Mammary epithelial cell (primary cell): ENCODE results near the gene PNISR.

ENCODE experiments used
- EZH2 ChIP-seq: IDR thresholded peaks from 2 replicates; pipeline ENCODE4 v1.6.1; 2012; ENCODE audit warnings: low read length, inconsistent platforms, borderline replicate concordance
- TF ChIP-seq, protein P1 (sequence below), 2 donors: IDR thresholded peaks in 1 of 2; conservative IDR thresholded peaks in 1 of 2; 2 replicates each; pipeline ENCODE4 v1.5.1; 2011 to 2012; ENCODE audit warnings: inconsistent platforms in 2 of 2, low read length in 2 of 2, mild to moderate bottlenecking in 2 of 2, control low read depth in 1 of 2, low read depth in 1 of 2; ENCODE audit not compliant: insufficient read depth in 1 of 2; ENCODE audit errors: extremely low read depth in 1 of 2

- TF ChIP-seq, protein P1, sequence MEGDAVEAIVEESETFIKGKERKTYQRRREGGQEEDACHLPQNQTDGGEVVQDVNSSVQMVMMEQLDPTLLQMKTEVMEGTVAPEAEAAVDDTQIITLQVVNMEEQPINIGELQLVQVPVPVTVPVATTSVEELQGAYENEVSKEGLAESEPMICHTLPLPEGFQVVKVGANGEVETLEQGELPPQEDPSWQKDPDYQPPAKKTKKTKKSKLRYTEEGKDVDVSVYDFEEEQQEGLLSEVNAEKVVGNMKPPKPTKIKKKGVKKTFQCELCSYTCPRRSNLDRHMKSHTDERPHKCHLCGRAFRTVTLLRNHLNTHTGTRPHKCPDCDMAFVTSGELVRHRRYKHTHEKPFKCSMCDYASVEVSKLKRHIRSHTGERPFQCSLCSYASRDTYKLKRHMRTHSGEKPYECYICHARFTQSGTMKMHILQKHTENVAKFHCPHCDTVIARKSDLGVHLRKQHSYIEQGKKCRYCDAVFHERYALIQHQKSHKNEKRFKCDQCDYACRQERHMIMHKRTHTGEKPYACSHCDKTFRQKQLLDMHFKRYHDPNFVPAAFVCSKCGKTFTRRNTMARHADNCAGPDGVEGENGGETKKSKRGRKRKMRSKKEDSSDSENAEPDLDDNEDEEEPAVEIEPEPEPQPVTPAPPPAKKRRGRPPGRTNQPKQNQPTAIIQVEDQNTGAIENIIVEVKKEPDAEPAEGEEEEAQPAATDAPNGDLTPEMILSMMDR (conservative IDR thresholded peaks at IDR 0.05 in 1 of 2, IDR thresholded peaks at IDR 0.05 in 1 of 2; ENCODE audit: extremely low read depth in 1 of 2, insufficient read depth in 1 of 2, low read depth in 1 of 2, low read length in 2 of 2): no peak
- TF ChIP-seq EZH2: no peak
These were observed 72.0 kb downstream of the PNISR start for GRCh38 chr6:99353126-99353525.
